ENCODE results near the gene LARP4. TPM values are rescaled to one million over a fixed set of nuclear protein-coding genes. Genes with fewer than 3 reads are reported as not detected.

Gene LARP4
- total RNA-seq, 1 experiment from 2014 or later: 78.8 TPM

GRCh38 chr12:50507474-50507838 is 106.8 kb downstream of the LARP4 start:
- Mint-ChIP-seq H3K9me3 (ENCODE audit: unreplicated experiment) (no peaks in the 10 kb centered on the region), H3K4me3 (ENCODE audit: unreplicated experiment) (no peak overlapping the region), H3K36me3 (ENCODE audit: insufficient read depth, unreplicated experiment) (peaks cover 6% of the 10 kb centered on the region), H3K27me3 (ENCODE audit: insufficient read depth, unreplicated experiment) (no peaks in the 10 kb centered on the region), H3K4me1 (ENCODE audit: insufficient read depth, unreplicated experiment) (peaks cover 41% of the 10 kb centered on the region), H3K27ac (ENCODE audit: low read depth, unreplicated experiment) (no peak overlapping the region)
- BruUV-seq (replicated peaks): no TSS peak
- TF ChIP-seq CTCF (IDR thresholded peaks at IDR 0.05; ENCODE audit: unreplicated experiment): no peak
- no peak for DNase-seq (ENCODE audit: unreplicated experiment)
- ChIA-PET POLR2A (interaction anchor here (1.0 to 7.0 kb wide), 19 partner anchors 11 to 340 kb away, joined by 3 to 95 read pairs (median 6); partner anchors contain the start of genes ATF1 and CERS5), CTCF (interaction anchor here (0.6 to 6.7 kb wide), 10 partner anchors 8 to 503 kb away, joined by 3 to 81 read pairs (median 4); no protein-coding TSS in a partner anchor)
- intact Hi-C loops (cut with micrococcal nuclease): loop anchor here (5.0 kb wide), 1 partner anchor 115 kb away; no protein-coding TSS in a partner anchor

- Mint-ChIP-seq H3K9me3 (ENCODE audit: unreplicated experiment) (no peaks in the 10 kb centered on the region), H3K4me1 (ENCODE audit: insufficient read depth, unreplicated experiment) (peaks cover 41% of the 10 kb centered on the region), H3K27me3 (ENCODE audit: insufficient read depth, unreplicated experiment) (no peaks in the 10 kb centered on the region), H3K4me3 (ENCODE audit: unreplicated experiment) (no peak overlapping the region), H3K36me3 (ENCODE audit: insufficient read depth, unreplicated experiment) (peaks cover 6% of the 10 kb centered on the region), H3K27ac (ENCODE audit: low read depth, unreplicated experiment) (no peak overlapping the region)
- no peak for DNase-seq (ENCODE audit: unreplicated experiment)
- BruUV-seq (replicated peaks): no TSS peak
- POLR2A ChIA-PET: interaction anchor here (1.0 to 7.0 kb wide), 16 partner anchors 11 to 341 kb away, joined by 3 to 95 read pairs (median 6); partner anchors contain the start of gene CERS5
- CTCF ChIA-PET: interaction anchor here (0.5 to 6.7 kb wide), 14 partner anchors 13 to 503 kb away, joined by 3 to 81 read pairs (median 4); no protein-coding TSS in a partner anchor
- TF ChIP-seq CTCF (IDR thresholded peaks at IDR 0.05; ENCODE audit: unreplicated experiment): no peak
- intact Hi-C loops (cut with micrococcal nuclease): loop anchor here (5.0 kb wide), 1 partner anchor 114 kb away; no protein-coding TSS in a partner anchor
Measured at GRCh38 chr12:50507930-50508329, 107.2 kb downstream of the LARP4 start.

GRCh38 chr12:50508414-50508813 is 107.7 kb downstream of the LARP4 start:
- H3K4me3 Mint-ChIP-seq (ENCODE audit: unreplicated experiment): no peak overlapping the region
- no peak overlapping the region for H3K27ac Mint-ChIP-seq (ENCODE audit: low read depth, unreplicated experiment)

More at GRCh38 chr12:50508414-50508813, 107.7 kb downstream of the LARP4 start:
- CTCF ChIA-PET: interaction anchor here (0.5 to 6.7 kb wide), 9 partner anchors 24 to 731 kb away, joined by 3 to 81 read pairs (median 5); no protein-coding TSS in a partner anchor
- Mint-ChIP-seq H3K36me3 (ENCODE audit: insufficient read depth, unreplicated experiment) (peaks cover 6% of the 10 kb centered on the region), H3K4me1 (ENCODE audit: insufficient read depth, unreplicated experiment) (peaks cover 41% of the 10 kb centered on the region), H3K9me3 (ENCODE audit: unreplicated experiment) (no peaks in the 10 kb centered on the region), H3K27me3 (ENCODE audit: insufficient read depth, unreplicated experiment) (no peaks in the 10 kb centered on the region)
- DNase-seq (ENCODE audit: unreplicated experiment): no peak
- no TSS peak for BruUV-seq (replicated peaks)
- POLR2A ChIA-PET: interaction anchor here (0.6 to 7.0 kb wide), 13 partner anchors 10 to 424 kb away, joined by 3 to 95 read pairs (median 6); partner anchors contain the start of gene SMARCD1
- intact Hi-C loops (cut with micrococcal nuclease): loop anchor here (5.0 kb wide), 1 partner anchor 114 kb away; no protein-coding TSS in a partner anchor
- TF ChIP-seq CTCF (IDR thresholded peaks at IDR 0.05; ENCODE audit: unreplicated experiment): no peak

Data from MCF 10A (cell line).